HL-60 (cell line): ENCODE measurements around the gene ZKSCAN2.

ENCODE experiments used
- DNase-seq, 2 experiments: peaks; one replicate each; pipeline ENCODE4 v3.0.0-alpha.2; 2010 to 2020; ENCODE audit warnings: low read depth in 1 of 2, low spot score in 1 of 2
- H3K27ac ChIP-seq: fragments of 250-450 bp; sonication (Bioruptor Pico); replicated peaks from 2 replicates; pipeline ENCODE4 v1.5.1; 2020; ENCODE audit warnings: mild to moderate bottlenecking, moderate library complexity
- H3K27me3 ChIP-seq: fragments of 250-450 bp; sonication (Bioruptor Pico); 2 replicates; pipeline ENCODE4 v1.5.1; 2021; ENCODE audit warnings: mild to moderate bottlenecking, moderate library complexity; ENCODE audit not compliant: insufficient read depth, poor library complexity, severe bottlenecking
- H3K4me3 ChIP-seq: replicated peaks from 2 replicates; pipeline ENCODE4 v1.5.1; 2011; ENCODE audit warnings: mild to moderate bottlenecking, control low read depth, low read length; ENCODE audit not compliant: insufficient read depth
- GABPA ChIP-seq: IDR thresholded peaks from 2 replicates; pipeline ENCODE4 v1.6.1; 2012; ENCODE audit warnings: low read depth
- POLR2AphosphoS5 ChIP-seq: IDR thresholded peaks from 2 replicates; pipeline ENCODE4 v1.6.1; 2012; ENCODE audit warnings: low read depth
- REST ChIP-seq: IDR thresholded peaks from 2 replicates; pipeline ENCODE4 v1.6.1; 2012; ENCODE audit warnings: low read depth; ENCODE audit not compliant: insufficient replicate concordance
- SPI1 ChIP-seq: IDR thresholded peaks from 2 replicates; pipeline ENCODE4 v1.6.1; 2012; ENCODE audit warnings: low read depth, mild to moderate bottlenecking, borderline replicate concordance
- long read RNA-seq: library from polyadenylated mRNA; unstranded; transcript quantifications from one replicate; pipeline ENCODE4 v2.0.0, GENCODE V29; 2020
- TF ChIP-seq, protein P1 (sequence below): IDR thresholded peaks from one replicate; pipeline ENCODE4 v1.5.1; 2011; ENCODE audit warnings: low read length, control low read depth, inconsistent platforms; ENCODE audit not compliant: insufficient read depth

The ZKSCAN2 gene
- long read RNA-seq, full-length matches to known transcripts: 3 of 9 reads
- long read RNA-seq, partial matches to known transcripts: 3 of 9 reads
- long read RNA-seq, other reads (novel, unspliced or antisense): 3 of 9 reads

GRCh38 chr16:25257470-25257955, at the start of gene ZKSCAN2:
TSS of gene ZKSCAN2 (minus strand) at chr16:25257845. CDS start at chr16:25257127, 718 bp downstream.
- no peaks in the 10 kb centered on the region for H3K27me3 ChIP-seq
- peak within 1 kb of the TSS; percentile 94 for H3K27ac ChIP-seq
- TF ChIP-seq, protein P1, sequence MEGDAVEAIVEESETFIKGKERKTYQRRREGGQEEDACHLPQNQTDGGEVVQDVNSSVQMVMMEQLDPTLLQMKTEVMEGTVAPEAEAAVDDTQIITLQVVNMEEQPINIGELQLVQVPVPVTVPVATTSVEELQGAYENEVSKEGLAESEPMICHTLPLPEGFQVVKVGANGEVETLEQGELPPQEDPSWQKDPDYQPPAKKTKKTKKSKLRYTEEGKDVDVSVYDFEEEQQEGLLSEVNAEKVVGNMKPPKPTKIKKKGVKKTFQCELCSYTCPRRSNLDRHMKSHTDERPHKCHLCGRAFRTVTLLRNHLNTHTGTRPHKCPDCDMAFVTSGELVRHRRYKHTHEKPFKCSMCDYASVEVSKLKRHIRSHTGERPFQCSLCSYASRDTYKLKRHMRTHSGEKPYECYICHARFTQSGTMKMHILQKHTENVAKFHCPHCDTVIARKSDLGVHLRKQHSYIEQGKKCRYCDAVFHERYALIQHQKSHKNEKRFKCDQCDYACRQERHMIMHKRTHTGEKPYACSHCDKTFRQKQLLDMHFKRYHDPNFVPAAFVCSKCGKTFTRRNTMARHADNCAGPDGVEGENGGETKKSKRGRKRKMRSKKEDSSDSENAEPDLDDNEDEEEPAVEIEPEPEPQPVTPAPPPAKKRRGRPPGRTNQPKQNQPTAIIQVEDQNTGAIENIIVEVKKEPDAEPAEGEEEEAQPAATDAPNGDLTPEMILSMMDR: no peak
- peak; percentile 73 for TF ChIP-seq POLR2AphosphoS5
- no peak for TF ChIP-seq REST
- TF ChIP-seq GABPA: peak; percentile 45; the same call in 1 of the 2 replicates
- DNase-seq: peak; percentile 74 to 84
- H3K4me3 ChIP-seq: peak within 1 kb of the TSS; percentile 73

DNA sequence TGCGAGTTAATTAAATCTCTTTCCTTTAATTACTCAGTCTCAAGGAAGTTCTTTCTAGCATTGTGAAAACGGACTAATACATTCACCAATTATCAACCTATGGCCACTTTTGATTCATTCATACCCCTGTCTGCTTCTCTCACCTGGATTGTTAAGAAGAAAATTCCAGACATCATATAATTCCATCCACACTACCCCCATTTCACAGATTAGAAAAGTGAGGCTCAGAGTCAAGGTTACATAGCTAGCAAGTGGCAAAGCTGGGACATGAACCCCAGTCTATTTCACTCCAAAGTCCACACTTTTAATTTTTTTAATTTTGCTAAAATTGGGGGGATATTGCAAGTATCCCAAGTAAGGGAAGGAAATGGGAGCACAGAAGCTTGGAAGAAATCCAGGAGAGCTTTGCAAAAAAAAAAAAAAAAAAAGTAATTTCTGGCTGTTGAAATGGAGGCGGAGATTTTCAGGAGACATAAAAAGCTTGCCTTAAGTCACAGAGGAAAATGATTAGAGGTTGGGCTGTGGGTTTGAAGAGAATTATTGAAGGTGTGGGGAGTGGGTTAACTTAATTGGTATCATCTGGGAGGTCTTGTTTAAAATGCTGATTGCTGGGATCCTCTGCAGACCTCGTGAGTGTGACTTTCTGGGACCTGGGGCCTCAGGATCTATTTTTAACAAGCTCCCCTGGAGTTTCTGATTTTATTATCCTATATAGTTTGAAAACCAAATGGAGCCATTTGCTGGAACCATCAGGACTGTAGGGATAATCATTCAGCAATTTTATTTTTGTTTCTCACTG, 42.3 kb upstream of the ZKSCAN2 start:
- no peak for DNase-seq
- Histone ChIP-seq H3K27ac (no peak overlapping the region), H3K27me3 (peaks cover 3% of the 10 kb centered on the region), H3K4me3 (no peak overlapping the region)
- TF ChIP-seq POLR2AphosphoS5: no peak
- no peak for TF ChIP-seq REST
- no peak for TF ChIP-seq GABPA
- TF ChIP-seq, protein P1: no peak
- no peak for TF ChIP-seq SPI1

GRCh38 chr16:25298165-25298872, 40.7 kb upstream of the ZKSCAN2 start:
- TF ChIP-seq POLR2AphosphoS5 (no peak), SPI1 (no peak), REST (no peak), GABPA (no peak)
- TF ChIP-seq, protein P1: no peak
- DNase-seq: no peak
- Histone ChIP-seq H3K4me3 (no peak overlapping the region), H3K27ac (no peak overlapping the region), H3K27me3 (peaks cover 3% of the 10 kb centered on the region)
